Stomach (tissue), 9 donors: ENCODE measurements around the gene TRAK1. TPM values are rescaled to one million over a fixed set of nuclear protein-coding genes. Genes with fewer than 3 reads are reported as not detected.

Source experiments
- DNase-seq, 2 donors: peaks; one replicate each; pipeline versions ENCODE4 v3.0.0 to v3.0.0-alpha.2; 2013 to 2019
- H3K27ac ChIP-seq, 5 donors: fragments of 200-600 bp in 4 of 5; sonication (generic) in 4 of 5; one replicate each; pipeline ENCODE4 v1.5.1; 2013 to 2019; ENCODE audit warnings: mild to moderate bottlenecking in 1 of 5, moderate library complexity in 1 of 5
- H3K27me3 ChIP-seq, 3 donors: fragments of 200-600 bp; sonication (generic); one replicate each; pipeline ENCODE4 v1.5.1; 2017 to 2019; ENCODE audit warnings: mixed run types in 1 of 3
- H3K36me3 ChIP-seq, 4 donors: fragments of 200-600 bp; sonication (generic); 1 replicate in 3 of 4; 2 replicates in 1 of 4; pipeline ENCODE4 v1.5.1; 2016 to 2019
- H3K4me1 ChIP-seq, 4 donors: fragments of 200-600 bp; sonication (generic); one replicate each; pipeline ENCODE4 v1.5.1; 2016 to 2019
- H3K4me3 ChIP-seq, 4 donors: fragments of 200-600 bp; sonication (generic) in 3 of 4; one replicate each; pipeline ENCODE4 v1.5.1; 2016 to 2019; ENCODE audit warnings: mild to moderate bottlenecking in 1 of 4
- H3K9me3 ChIP-seq, 4 donors: fragments of 200-600 bp; sonication (generic); one replicate each; pipeline ENCODE4 v1.5.1; 2016 to 2019
- EP300 ChIP-seq: sonication (generic); formaldehyde crosslinking; IDR thresholded peaks from one replicate; pipeline ENCODE4 v1.6.1; 2017; ENCODE audit warnings: antibody characterized with exemption
- POLR2A ChIP-seq, 4 donors: fragments of 450-650 bp; IDR thresholded peaks; one replicate each; pipeline ENCODE4 v1.6.1; 2016; ENCODE audit warnings: antibody characterized with exemption in 4 of 4, control low read depth in 2 of 4, mild to moderate bottlenecking in 1 of 4, moderate library complexity in 1 of 4
- POLR2AphosphoS5 ChIP-seq, 3 donors: sonication (generic); formaldehyde crosslinking; IDR thresholded peaks; one replicate each; pipeline ENCODE4 v1.6.1; 2016; ENCODE audit warnings: antibody characterized with exemption in 3 of 3
- WGBS, 5 donors: extraction: QIAGEN DNeasy Blood & Tissue Kit in 3 of 5; methylation state at CpG; one replicate each; pipeline versions ENCODE4 v1.1.5 to v1.1.7; 2013 to 2018; 5-methylcytosine and 5-hydroxymethylcytosine counted together
- intact Hi-C: fragments of 100-400 bp; cut with DNase I; formaldehyde crosslinking; loops from one replicate; pipeline ENCODE4 v1.15.1; 2023; ENCODE audit warnings: low total_unique reads
- polyA plus RNA-seq, 3 donors: library from polyadenylated mRNA; stranded (reverse); fragments of 200-250 nt; gene quantifications; one replicate each; pipeline ENCODE4 v1.2.3, GENCODE V29; 2013
- total RNA-seq, 5 donors: library from RNA; depleted of rRNA; stranded (reverse); fragments of >200 nt; gene quantifications; one replicate each; pipeline versions ENCODE4 v1.1.0 to v1.2.3, GENCODE V29; 2014 to 2016
- TF ChIP-seq, protein P1 (sequence below), 7 experiments: fragments of 450-650 bp in 4 of 7; fragments of 200-600 bp in 3 of 7; sonication (generic) in 3 of 7; IDR thresholded peaks; one replicate each; pipeline ENCODE4 v1.5.1; 2016 to 2019; ENCODE audit warnings: antibody characterized with exemption in 7 of 7, control low read depth in 2 of 7, mild to moderate bottlenecking in 1 of 7
- donor health status: healthy with polysubstance abuse.
- donor health status: Bipolar disorder and iron deficiency.
- donor health status: healthy.

TRAK1 gene
- total and polyA plus RNA-seq, 8 donors: 17.2 to 328 (median 86.0) TPM

DNA sequence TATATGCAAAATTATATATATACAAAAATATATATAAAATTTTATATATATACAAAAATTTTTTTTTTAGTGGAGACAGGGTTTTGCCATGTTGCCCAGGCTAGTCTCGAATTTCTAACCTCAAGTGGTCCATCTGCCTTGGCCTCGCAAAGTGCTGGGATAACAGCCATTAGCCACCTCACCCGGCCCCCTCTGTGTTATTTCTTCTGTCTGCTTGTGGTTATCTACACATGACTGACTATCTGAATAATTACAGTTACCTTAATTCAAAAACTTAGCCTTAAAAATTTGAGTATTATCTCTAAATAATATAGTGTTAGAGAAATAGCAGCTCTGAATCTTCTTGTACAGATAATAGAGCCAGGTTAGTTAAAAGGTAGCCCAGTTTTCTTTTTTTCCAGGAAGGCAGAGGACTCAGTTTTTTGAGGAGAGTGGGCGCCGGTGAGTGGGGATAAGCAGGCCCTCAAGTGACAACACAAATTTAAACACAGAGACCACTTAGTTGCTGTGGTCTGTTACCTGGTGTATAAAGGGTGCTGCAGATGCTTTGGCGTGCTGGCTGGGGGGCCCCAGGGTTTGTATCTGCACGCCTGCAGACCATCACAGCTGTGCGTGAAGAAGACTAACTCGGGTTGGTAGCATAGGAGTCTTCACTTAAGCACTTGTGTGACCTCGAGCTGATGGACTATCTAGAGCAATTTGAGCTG is 83.7 kb downstream of the TRAK1 start:
- intact Hi-C loops: no loop called here
- Histone ChIP-seq H3K4me1 (peaks cover 11 to 64% (median 31%) of the 10 kb centered on the region in 4 donors), H3K4me3 (no peak overlapping the region), H3K9me3 (no peaks in the 10 kb centered on the region), H3K27ac (peak overlapping the region in 1 of 5 donors; percentile 2), H3K36me3 (peaks cover 0 to 14% (median 8%) of the 10 kb centered on the region in 4 donors), H3K27me3 (no peaks in the 10 kb centered on the region)
- 86 to 93% (median 91%) methylated on average over 10 of the region's 10 CpGs for WGBS, 5 donors
- no peak for DNase-seq
- no peak for TF ChIP-seq EP300
- no peak for TF ChIP-seq POLR2A (IDR thresholded peaks at IDR 0.05)

DNA sequence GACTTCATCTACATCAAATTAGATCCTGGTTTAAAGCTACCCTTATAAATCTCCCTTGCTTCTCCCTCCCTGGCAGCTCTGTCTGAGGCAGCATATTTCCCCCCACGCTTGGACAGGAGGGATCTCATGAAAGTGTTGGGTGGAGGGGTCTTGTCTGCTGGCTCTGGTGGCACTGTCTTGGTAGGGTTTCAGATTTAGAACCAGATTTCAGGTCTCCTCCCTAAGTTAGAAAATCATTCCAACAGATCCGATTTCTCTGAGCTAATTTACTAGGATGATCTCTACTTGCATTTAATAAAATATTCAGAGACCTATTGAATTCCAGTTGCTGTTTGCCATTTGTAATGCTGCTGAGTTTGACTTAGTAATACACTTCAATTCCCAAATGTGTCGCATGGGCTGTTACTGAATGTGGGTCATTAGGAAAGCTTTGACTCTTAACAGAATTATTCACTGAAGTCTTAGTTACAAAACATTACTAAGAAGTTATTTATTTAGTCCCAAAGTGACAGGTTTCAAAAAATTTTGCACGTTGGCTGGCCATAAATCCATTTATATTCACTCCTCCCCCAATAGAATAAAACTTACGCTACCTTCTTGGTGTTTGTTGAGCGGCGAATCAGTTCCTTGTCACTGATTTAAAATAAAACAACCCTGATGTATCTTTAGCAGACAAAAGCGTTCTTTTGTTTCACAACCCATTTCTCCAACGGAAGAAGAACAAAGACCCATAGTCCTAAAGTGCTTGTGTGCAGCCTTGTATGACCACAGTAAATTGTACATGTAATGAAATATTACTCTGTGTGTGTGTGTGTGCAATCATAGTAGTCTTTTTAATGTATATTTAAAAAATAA is 84.5 kb downstream of the TRAK1 start:
- Histone ChIP-seq H3K4me3 (no peak overlapping the region), H3K27me3 (no peaks in the 10 kb centered on the region), H3K9me3 (no peaks in the 10 kb centered on the region), H3K4me1 (peaks cover 11 to 67% (median 31%) of the 10 kb centered on the region in 4 donors), H3K36me3 (peaks cover 0 to 14% (median 8%) of the 10 kb centered on the region in 4 donors), H3K27ac (peak overlapping the region in 1 of 5 donors; percentile 2)
- TF ChIP-seq POLR2AphosphoS5 (IDR thresholded peaks at IDR 0.05) (no peak), POLR2A (IDR thresholded peaks at IDR 0.05) (no peak), EP300 (no peak)
- TF ChIP-seq, protein P1, sequence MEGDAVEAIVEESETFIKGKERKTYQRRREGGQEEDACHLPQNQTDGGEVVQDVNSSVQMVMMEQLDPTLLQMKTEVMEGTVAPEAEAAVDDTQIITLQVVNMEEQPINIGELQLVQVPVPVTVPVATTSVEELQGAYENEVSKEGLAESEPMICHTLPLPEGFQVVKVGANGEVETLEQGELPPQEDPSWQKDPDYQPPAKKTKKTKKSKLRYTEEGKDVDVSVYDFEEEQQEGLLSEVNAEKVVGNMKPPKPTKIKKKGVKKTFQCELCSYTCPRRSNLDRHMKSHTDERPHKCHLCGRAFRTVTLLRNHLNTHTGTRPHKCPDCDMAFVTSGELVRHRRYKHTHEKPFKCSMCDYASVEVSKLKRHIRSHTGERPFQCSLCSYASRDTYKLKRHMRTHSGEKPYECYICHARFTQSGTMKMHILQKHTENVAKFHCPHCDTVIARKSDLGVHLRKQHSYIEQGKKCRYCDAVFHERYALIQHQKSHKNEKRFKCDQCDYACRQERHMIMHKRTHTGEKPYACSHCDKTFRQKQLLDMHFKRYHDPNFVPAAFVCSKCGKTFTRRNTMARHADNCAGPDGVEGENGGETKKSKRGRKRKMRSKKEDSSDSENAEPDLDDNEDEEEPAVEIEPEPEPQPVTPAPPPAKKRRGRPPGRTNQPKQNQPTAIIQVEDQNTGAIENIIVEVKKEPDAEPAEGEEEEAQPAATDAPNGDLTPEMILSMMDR (IDR thresholded peaks at IDR 0.05): no peak
- 77 to 80% (median 80%) methylated on average over 9 of the region's 9 CpGs for WGBS, 5 donors
- DNase-seq: no peak
- intact Hi-C loops: no loop called here

DNA sequence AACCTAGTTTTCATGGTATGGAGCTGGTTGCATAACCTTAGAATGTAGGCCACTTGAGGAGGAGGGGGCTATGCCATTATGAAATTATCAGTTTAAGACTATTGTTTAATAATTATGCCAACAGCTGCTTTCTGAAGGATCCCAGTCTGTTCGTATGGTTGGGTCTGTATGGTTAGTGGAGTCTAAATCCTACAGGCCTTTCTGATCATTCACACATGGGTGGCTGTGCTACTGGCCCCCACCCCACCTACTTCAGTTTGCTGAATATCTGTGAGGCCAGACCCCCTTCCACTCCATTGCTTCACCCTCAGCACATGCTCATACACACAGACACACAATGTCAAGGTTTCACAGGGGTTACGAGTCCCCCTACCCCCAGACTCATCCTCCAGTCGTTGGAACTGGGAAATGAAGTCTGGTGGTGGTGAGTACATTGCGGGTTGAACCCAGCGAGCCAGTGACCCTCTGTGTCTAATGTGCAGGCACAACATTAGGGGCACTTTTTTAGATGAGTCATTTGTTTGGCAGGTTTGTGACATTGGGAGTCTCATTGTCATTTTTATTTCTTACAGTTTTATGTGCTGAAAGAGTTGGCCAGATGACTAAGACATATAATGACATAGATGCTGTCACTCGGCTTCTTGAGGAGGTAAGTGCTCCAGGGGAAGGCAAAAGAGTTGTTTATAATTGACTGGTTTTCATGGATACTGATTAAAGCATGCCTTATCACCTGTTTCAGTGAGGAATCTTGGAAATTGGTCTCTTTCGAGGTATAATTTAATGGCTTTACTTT is 85.3 kb downstream of the TRAK1 start:
- H3K36me3 ChIP-seq: peaks cover 0 to 14% (median 8%) of the 10 kb centered on the region in 4 donors
- H3K4me1 ChIP-seq: peaks cover 11 to 73% (median 38%) of the 10 kb centered on the region in 4 donors
- WGBS, 5 donors: 67 to 80% (median 72%) methylated on average over 6 to 7 of the region's 7 CpGs
- intact Hi-C loops: no loop called here
- H3K27me3 ChIP-seq: no peaks in the 10 kb centered on the region
- H3K4me3 ChIP-seq: no peak overlapping the region
- no peak for TF ChIP-seq POLR2A (IDR thresholded peaks at IDR 0.05)
- no peak for TF ChIP-seq POLR2AphosphoS5 (IDR thresholded peaks at IDR 0.05)
- TF ChIP-seq, protein P1 (IDR thresholded peaks at IDR 0.05): no peak
- TF ChIP-seq EP300: no peak
- H3K9me3 ChIP-seq: no peaks in the 10 kb centered on the region
- H3K27ac ChIP-seq: no peak overlapping the region
- DNase-seq: no peak

DNA sequence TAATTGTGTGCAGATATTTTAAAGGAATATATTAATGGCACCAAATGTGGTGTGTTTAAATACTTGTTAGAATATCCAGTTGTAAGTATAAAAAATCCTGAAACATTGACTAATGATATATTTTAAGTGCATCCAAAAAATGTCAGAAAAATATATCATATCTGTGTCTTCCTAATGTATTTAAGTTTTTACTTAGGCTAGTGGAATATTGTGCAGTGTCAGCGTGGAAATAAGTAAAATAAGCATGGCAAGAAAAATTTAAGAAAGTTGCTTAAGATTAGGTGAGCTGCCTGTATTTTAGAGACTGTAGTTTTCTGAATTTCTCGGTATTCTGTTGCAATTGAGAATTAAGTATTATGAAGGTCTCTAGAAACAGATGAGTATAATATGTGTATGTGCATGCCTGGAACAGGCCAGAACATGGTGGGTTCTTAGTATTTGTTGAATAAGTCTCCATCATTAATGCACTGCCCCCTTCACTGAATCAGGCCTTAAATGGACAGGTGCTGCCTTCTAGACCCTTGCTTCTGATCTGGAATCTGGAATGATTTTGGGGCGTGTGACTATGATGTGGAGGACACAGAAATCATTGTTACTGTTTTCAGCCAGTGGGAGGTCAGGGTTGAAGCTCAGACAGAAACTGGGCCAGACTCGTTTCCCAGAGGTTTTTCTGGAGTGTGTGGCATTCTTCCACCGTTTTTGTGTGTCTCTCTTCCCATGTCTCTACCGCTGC is 86.1 kb downstream of the TRAK1 start:
- intact Hi-C loops: no loop called here
- Histone ChIP-seq H3K9me3 (no peaks in the 10 kb centered on the region), H3K27me3 (no peaks in the 10 kb centered on the region), H3K27ac (peak overlapping the region in 1 of 5 donors; percentile 43), H3K4me1 (peaks cover 11 to 72% (median 37%) of the 10 kb centered on the region in 4 donors), H3K36me3 (peaks cover 0 to 14% (median 8%) of the 10 kb centered on the region in 4 donors), H3K4me3 (no peak overlapping the region)
- DNase-seq: no peak
- TF ChIP-seq, protein P1 (IDR thresholded peaks at IDR 0.05): no peak
- TF ChIP-seq POLR2A (IDR thresholded peaks at IDR 0.05) (no peak), POLR2AphosphoS5 (IDR thresholded peaks at IDR 0.05) (no peak), EP300 (no peak)
- WGBS, 5 donors: 59 to 83% (median 81%) methylated on average over 6 of the region's 6 CpGs
